ENCODE measurements around the gene EIF4A3.

Gene EIF4A3

GRCh38 chr17:80111702-80112470 lies 35.0 kb downstream of the EIF4A3 start:
- no peak for DNase-seq

- DNase-seq, result no peak
These were observed 35.8 kb downstream of the EIF4A3 start for GRCh38 chr17:80110927-80111701.

GRCh38 chr17:80110447-80110812 lies 36.5 kb downstream of the EIF4A3 start:
- no peak for DNase-seq

GRCh38 chr17:80109713-80110446 lies 37.0 kb downstream of the EIF4A3 start:
- no peak for DNase-seq

GRCh38 chr17:80109066-80109660 lies 37.8 kb downstream of the EIF4A3 start:
- no peak for DNase-seq

- no peak for DNase-seq
These were observed 38.6 kb downstream of the EIF4A3 start for GRCh38 chr17:80108036-80108971.

- no peak for DNase-seq
These were observed 39.5 kb downstream of the EIF4A3 start for GRCh38 chr17:80107231-80108021.

GRCh38 chr17:80106751-80107150 lies 40.2 kb downstream of the EIF4A3 start:
- no peak for DNase-seq

- no peak for DNase-seq
These were observed 40.8 kb downstream of the EIF4A3 start for GRCh38 chr17:80106176-80106575.

- no peak for DNase-seq
These were observed 41.2 kb downstream of the EIF4A3 start for GRCh38 chr17:80105762-80106161.

GRCh38 chr17:80104956-80105375 lies 42.0 kb downstream of the EIF4A3 start:
- DNase-seq, result no peak

GRCh38 chr17:80104321-80104955 lies 42.5 kb downstream of the EIF4A3 start:
- no peak for DNase-seq

- no peak for DNase-seq
These were observed 43.4 kb downstream of the EIF4A3 start for GRCh38 chr17:80103449-80104085.

- no peak for DNase-seq
These were observed 44.1 kb downstream of the EIF4A3 start for GRCh38 chr17:80102664-80103448.

- no peak for DNase-seq
These were observed 44.8 kb downstream of the EIF4A3 start for GRCh38 chr17:80101946-80102663.

GRCh38 chr17:80101011-80101945 lies 45.6 kb downstream of the EIF4A3 start, which contains the start of gene GAA:
GAA (plus strand) TSS chr17:80101581; CDS start chr17:80104587, 3,006 bp downstream.
- peak; percentile 34 to 73 for DNase-seq

- no peak for DNase-seq
These were observed 46.9 kb downstream of the EIF4A3 start for GRCh38 chr17:80100035-80100323.
